D721Med (cell line): ENCODE measurements around the gene RREB1.

ENCODE experiments used
- DNase-seq: peaks from one replicate; pipeline ENCODE4 v3.0.0; 2011; ENCODE audit warnings: low spot score; ENCODE audit not compliant: insufficient read length
- FAIRE-seq: peaks from 2 replicates; lab custom pipeline; 2011; peaks lifted over from hg19 to GRCh38; lab: Jason Lieb, UNC
- TF ChIP-seq, protein P1 (sequence below): IDR thresholded peaks from 2 replicates; pipeline ENCODE4 v1.5.1; 2012; ENCODE audit warnings: mild to moderate bottlenecking, control low read depth; ENCODE audit not compliant: insufficient read depth; ENCODE audit errors: missing control alignments

The RREB1 gene

DNA sequence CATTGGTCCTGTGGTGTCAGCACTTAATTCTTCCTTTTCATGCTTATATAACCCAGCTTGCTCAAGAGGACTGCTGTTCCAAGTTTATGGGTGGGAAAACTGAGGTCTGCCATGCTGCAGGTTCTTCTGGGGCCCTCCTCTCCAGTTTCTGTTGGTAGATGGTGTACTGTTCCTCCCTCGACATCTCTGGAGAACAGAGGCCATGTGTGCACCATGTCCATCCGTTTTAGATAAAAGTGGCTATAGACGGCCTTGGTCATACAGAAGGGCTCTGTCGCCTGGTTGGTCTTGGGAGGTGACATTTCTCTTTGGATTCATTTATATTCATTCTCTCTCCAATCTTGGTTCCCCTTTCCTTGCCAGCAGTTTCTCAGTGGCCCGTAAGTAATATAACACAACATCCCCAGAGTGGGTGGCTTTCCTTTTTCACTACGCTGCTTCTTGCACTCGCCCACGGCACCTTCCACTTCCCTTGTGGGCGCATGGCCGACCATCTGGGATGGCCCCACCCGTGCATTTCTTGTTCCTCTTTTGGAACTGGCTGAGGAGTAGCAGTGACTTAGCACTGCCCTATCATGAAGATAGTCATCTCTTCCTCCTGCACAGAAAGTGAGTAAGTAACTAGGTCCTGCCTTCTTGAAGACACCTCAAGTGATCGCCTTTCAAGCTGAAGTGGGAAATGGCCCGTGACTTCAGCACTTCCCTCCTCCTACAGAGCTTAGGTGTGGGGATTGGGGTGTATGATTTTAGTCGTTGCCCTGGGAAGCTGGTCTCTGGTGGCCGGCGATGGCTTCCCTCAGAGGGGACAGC is 94.2 kb downstream of the RREB1 start:
- TF ChIP-seq, protein P1, sequence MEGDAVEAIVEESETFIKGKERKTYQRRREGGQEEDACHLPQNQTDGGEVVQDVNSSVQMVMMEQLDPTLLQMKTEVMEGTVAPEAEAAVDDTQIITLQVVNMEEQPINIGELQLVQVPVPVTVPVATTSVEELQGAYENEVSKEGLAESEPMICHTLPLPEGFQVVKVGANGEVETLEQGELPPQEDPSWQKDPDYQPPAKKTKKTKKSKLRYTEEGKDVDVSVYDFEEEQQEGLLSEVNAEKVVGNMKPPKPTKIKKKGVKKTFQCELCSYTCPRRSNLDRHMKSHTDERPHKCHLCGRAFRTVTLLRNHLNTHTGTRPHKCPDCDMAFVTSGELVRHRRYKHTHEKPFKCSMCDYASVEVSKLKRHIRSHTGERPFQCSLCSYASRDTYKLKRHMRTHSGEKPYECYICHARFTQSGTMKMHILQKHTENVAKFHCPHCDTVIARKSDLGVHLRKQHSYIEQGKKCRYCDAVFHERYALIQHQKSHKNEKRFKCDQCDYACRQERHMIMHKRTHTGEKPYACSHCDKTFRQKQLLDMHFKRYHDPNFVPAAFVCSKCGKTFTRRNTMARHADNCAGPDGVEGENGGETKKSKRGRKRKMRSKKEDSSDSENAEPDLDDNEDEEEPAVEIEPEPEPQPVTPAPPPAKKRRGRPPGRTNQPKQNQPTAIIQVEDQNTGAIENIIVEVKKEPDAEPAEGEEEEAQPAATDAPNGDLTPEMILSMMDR, result no peak
- DNase-seq (no peak), FAIRE-seq (no peak)

DNA sequence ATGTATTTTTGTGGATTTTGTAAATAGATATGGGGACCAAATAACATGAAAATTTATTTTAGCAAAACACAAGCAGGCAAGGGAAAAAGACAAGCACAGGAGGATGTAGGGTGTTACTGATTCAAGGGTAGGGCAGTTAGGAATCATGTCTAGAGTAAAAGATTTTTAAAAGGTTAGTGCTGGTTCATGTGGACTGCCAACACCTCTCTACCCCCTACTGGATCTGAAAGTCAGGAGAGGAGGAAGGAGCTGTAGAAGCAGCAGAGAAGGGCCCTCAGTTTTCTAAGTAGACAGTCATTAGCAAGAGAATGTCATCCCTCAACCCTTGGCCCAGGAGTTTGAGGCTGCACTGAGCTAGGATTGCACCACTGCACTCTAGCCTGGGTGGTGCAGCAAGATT is 95.2 kb downstream of the RREB1 start:
- FAIRE-seq, result no peak
- TF ChIP-seq, protein P1, result no peak
- DNase-seq, result no peak

DNA sequence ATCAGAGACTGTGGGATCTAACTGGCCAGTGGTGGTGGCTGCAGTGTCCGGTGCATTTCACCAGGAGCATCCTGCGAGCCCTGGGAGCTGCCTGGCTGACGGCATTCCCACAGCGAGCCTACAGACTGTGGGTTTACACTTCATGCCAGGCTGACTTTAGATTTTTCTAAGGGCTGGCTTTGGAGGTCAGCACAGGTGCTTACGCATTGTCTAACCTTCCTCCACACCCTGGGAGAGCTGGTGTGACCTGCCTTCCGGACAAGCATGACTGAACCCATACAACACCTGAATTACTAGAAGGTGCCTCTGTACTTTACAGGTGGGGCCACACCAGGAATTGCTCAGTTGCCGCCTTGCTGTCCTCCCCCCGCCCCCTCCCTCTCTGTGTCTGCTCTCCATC is 96.2 kb downstream of the RREB1 start:
- TF ChIP-seq, protein P1, result no peak
- DNase-seq (no peak), FAIRE-seq (no peak)

DNA sequence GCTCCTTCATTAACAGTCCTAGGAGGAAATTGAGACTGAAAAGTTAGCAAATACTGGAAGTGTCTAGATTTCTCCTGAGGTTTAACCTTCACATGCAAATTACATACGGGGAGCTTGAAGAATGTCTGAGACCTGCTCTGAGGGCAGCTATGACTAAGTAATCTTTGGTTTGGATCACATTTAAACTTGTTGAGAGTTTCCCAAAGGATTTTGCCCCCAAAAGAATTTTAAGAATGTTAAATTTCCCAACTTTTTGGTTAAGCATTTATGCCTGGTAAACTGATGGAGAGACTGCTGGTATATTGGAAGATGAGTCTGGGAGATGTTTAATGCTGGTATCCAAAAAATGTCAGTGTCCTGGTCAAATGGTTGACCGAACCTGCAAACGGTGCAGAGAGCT is 97.0 kb downstream of the RREB1 start:
- DNase-seq, result no peak
- TF ChIP-seq, protein P1, result no peak
- FAIRE-seq, result no peak

GRCh38 chr6:7207720-7208119 is 100.0 kb downstream of the RREB1 start:
- TF ChIP-seq, protein P1, result no peak
- no peak for FAIRE-seq

GRCh38 chr6:7213416-7213815 is 105.7 kb downstream of the RREB1 start:
- TF ChIP-seq, protein P1, result no peak
- DNase-seq (no peak), FAIRE-seq (no peak)

More at GRCh38 chr6:7207720-7208119, 100.0 kb downstream of the RREB1 start:
- DNase-seq, result no peak

GRCh38 chr6:7214468-7214867 is 106.7 kb downstream of the RREB1 start:
- DNase-seq, result no peak
- no peak for FAIRE-seq
- TF ChIP-seq, protein P1, result no peak
